ENCODE results near the gene KRTAP2-2. TPM values are rescaled to one million over a fixed set of nuclear protein-coding genes. Genes with fewer than 3 reads are reported as not detected.

Gene KRTAP2-2
- total and polyA plus RNA-seq, 2 of the 8 experiments (the other 6 are each of a cell fraction or from before 2014, with no cell fraction given): not detected

- TF ChIP-seq CHD7 (IDR thresholded peaks at IDR 0.05; ENCODE audit: insufficient replicate concordance, low read length) (no peak), HDAC2 (IDR thresholded peaks at IDR 0.05; ENCODE audit: borderline replicate concordance in 1 of 2, low read depth in 2 of 2, low read length in 2 of 2) (no peak), EGR1 (IDR thresholded peaks at IDR 0.05; ENCODE audit: borderline replicate concordance, low read depth, low read length) (no peak), TCF12 (IDR thresholded peaks at IDR 0.05; ENCODE audit: low read depth, low read length) (no peak), CHD1 (IDR thresholded peaks at IDR 0.05; ENCODE audit: low read depth, low read length) (no peak), TAF1 (IDR thresholded peaks at IDR 0.05; ENCODE audit: low read depth, low read length) (no peak), CEBPB (IDR thresholded peaks at IDR 0.05; ENCODE audit: low read depth, low read length) (no peak), CTBP2 (IDR thresholded peaks at IDR 0.05; ENCODE audit: borderline replicate concordance, insufficient read depth, insufficient read length, low read length) (no peak), SUZ12 (IDR thresholded peaks at IDR 0.05; ENCODE audit: low read length) (no peak), EP300 (IDR thresholded peaks at IDR 0.05; ENCODE audit: borderline replicate concordance in 1 of 2, low read depth in 2 of 2, low read length in 2 of 2) (no peak)
Measured at GRCh38 chr17:41071606-41072360, 16.8 kb upstream of the KRTAP2-2 start (continued).

All from H1 (cell line).